Sigmoid colon (tissue), 4 donors: ENCODE results near the gene PRKG1.

Experiments
- EP300 ChIP-seq, 4 donors: sonication (generic); formaldehyde crosslinking; IDR thresholded peaks; one replicate each; pipeline ENCODE4 v1.6.1; 2017; ENCODE audit warnings: antibody characterized with exemption in 4 of 4
- POLR2A ChIP-seq, 2 donors: fragments of 450-650 bp; IDR thresholded peaks; one replicate each; pipeline ENCODE4 v1.6.1; 2016; ENCODE audit warnings: antibody characterized with exemption in 2 of 2, mild to moderate bottlenecking in 2 of 2, moderate library complexity in 2 of 2
- POLR2AphosphoS5 ChIP-seq, 4 donors: sonication (generic); formaldehyde crosslinking; IDR thresholded peaks; one replicate each; pipeline ENCODE4 v1.6.1; 2017; ENCODE audit warnings: antibody characterized with exemption in 4 of 4
- TF ChIP-seq, protein P1 (sequence below), 4 experiments: fragments of 450-650 bp in 3 of 4; fragments of 200-600 bp in 1 of 4; IDR thresholded peaks; one replicate each; pipeline ENCODE4 v1.5.1; 2016 to 2019; ENCODE audit warnings: antibody characterized with exemption in 4 of 4, mild to moderate bottlenecking in 3 of 4, moderate library complexity in 2 of 4

- TF ChIP-seq, protein P1, sequence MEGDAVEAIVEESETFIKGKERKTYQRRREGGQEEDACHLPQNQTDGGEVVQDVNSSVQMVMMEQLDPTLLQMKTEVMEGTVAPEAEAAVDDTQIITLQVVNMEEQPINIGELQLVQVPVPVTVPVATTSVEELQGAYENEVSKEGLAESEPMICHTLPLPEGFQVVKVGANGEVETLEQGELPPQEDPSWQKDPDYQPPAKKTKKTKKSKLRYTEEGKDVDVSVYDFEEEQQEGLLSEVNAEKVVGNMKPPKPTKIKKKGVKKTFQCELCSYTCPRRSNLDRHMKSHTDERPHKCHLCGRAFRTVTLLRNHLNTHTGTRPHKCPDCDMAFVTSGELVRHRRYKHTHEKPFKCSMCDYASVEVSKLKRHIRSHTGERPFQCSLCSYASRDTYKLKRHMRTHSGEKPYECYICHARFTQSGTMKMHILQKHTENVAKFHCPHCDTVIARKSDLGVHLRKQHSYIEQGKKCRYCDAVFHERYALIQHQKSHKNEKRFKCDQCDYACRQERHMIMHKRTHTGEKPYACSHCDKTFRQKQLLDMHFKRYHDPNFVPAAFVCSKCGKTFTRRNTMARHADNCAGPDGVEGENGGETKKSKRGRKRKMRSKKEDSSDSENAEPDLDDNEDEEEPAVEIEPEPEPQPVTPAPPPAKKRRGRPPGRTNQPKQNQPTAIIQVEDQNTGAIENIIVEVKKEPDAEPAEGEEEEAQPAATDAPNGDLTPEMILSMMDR (IDR thresholded peaks at IDR 0.05), result no peak
- TF ChIP-seq POLR2AphosphoS5 (IDR thresholded peaks at IDR 0.05), result no peak
- TF ChIP-seq POLR2A (IDR thresholded peaks at IDR 0.05), result no peak
- no peak for TF ChIP-seq EP300 (IDR thresholded peaks at IDR 0.05)
Observed at GRCh38 chr10:51877636-51878035, 803.3 kb downstream of the PRKG1 start.
